HepG2 (cell line): ENCODE results near the gene FETUB. TPM values are rescaled to one million over a fixed set of nuclear protein-coding genes. Genes with fewer than 3 reads are reported as not detected.

Experiments
- ARID2 ChIP-seq: sonication (generic); formaldehyde crosslinking; IDR thresholded peaks from 2 replicates; pipeline ENCODE4 v1.8.1; 2022; ENCODE audit warnings: mild to moderate bottlenecking, missing genetic modification reagents, borderline replicate concordance
- DRAP1 ChIP-seq: IDR thresholded peaks from 2 replicates; pipeline ENCODE4 v1.6.1; 2016; ENCODE audit warnings: missing genetic modification reagents, missing compliant biosample characterization
- GTF3A ChIP-seq: sonication (generic); formaldehyde crosslinking; conservative IDR thresholded peaks from 2 replicates; pipeline ENCODE4 v1.4.0; 2020; ENCODE audit warnings: mild to moderate bottlenecking, missing genetic modification reagents
- KLF12 ChIP-seq: sonication (generic); formaldehyde crosslinking; IDR thresholded peaks from 2 replicates; pipeline ENCODE4 v1.4.0; 2020; ENCODE audit warnings: missing genetic modification reagents, borderline replicate concordance
- PHB2 ChIP-seq: fragments of 450-650 bp; IDR thresholded peaks from 2 replicates; pipeline ENCODE4 v1.6.1; 2018; ENCODE audit not compliant: partially characterized antibody
- SRF ChIP-seq: IDR thresholded peaks from 2 replicates; pipeline ENCODE4 v1.6.1; 2011; ENCODE audit warnings: mild to moderate bottlenecking, low read depth, low read length, moderate library complexity
- THYN1 ChIP-seq: sonication (generic); formaldehyde crosslinking; IDR thresholded peaks from 2 replicates; pipeline ENCODE4 v1.8.1; 2023; ENCODE audit warnings: low read depth, mild to moderate bottlenecking, moderate library complexity, missing genetic modification reagents, borderline replicate concordance
- TRIM24 ChIP-seq: sonication (generic); formaldehyde crosslinking; IDR thresholded peaks from 2 replicates; pipeline ENCODE4 v1.8.0; 2022; ENCODE audit warnings: mild to moderate bottlenecking, missing genetic modification reagents
- ZFP37 ChIP-seq: sonication (generic); formaldehyde crosslinking; IDR thresholded peaks from 2 replicates; pipeline ENCODE4 v1.4.0; 2020; ENCODE audit warnings: missing genetic modification reagents, borderline replicate concordance
- ZFYVE20 ChIP-seq: sonication (generic); formaldehyde crosslinking; IDR thresholded peaks from 2 replicates; pipeline ENCODE4 v1.8.0; 2023; ENCODE audit warnings: low read depth, mild to moderate bottlenecking, moderate library complexity, missing genetic modification reagents, borderline replicate concordance
- ZNF18 ChIP-seq: sonication (generic); formaldehyde crosslinking; IDR thresholded peaks from 2 replicates; pipeline ENCODE4 v1.8.0; 2022; ENCODE audit warnings: mild to moderate bottlenecking, missing genetic modification reagents; ENCODE audit not compliant: insufficient replicate concordance
- ZNF256 ChIP-seq: sonication (generic); formaldehyde crosslinking; conservative IDR thresholded peaks from 2 replicates; pipeline ENCODE4 v1.4.0; 2020; ENCODE audit warnings: missing genetic modification reagents
- ZNF292 ChIP-seq: sonication (generic); formaldehyde crosslinking; IDR thresholded peaks from 2 replicates; pipeline ENCODE4 v1.8.1; 2022; ENCODE audit warnings: mild to moderate bottlenecking, low read depth, missing genetic modification reagents, borderline replicate concordance
- ZNF329 ChIP-seq: sonication (generic); formaldehyde crosslinking; IDR thresholded peaks from 2 replicates; pipeline ENCODE4 v1.9.0; 2021; ENCODE audit warnings: low read depth, mild to moderate bottlenecking, missing genetic modification reagents
- ZNF343 ChIP-seq: sonication (generic); formaldehyde crosslinking; IDR thresholded peaks from 2 replicates; pipeline ENCODE4 v1.4.0; 2020; ENCODE audit warnings: mild to moderate bottlenecking, missing genetic modification reagents
- ZNF382 ChIP-seq: sonication (generic); formaldehyde crosslinking; IDR thresholded peaks from 2 replicates; pipeline ENCODE4 v1.5.0; 2020; ENCODE audit warnings: missing genetic modification reagents, mild to moderate bottlenecking, borderline replicate concordance
- ZNF562 ChIP-seq: sonication (generic); formaldehyde crosslinking; IDR thresholded peaks from 2 replicates; pipeline ENCODE4 v1.8.0; 2022; ENCODE audit warnings: missing genetic modification reagents, borderline replicate concordance
- ZNF614 ChIP-seq: IDR thresholded peaks from 2 replicates; pipeline ENCODE4 v1.6.1; 2018; ENCODE audit warnings: missing biosample characterization, missing genetic modification reagents, inconsistent platforms, borderline replicate concordance
- ZNF660 ChIP-seq: sonication (generic); formaldehyde crosslinking; IDR thresholded peaks from 2 replicates; pipeline ENCODE4 v1.5.1; 2020; ENCODE audit warnings: mild to moderate bottlenecking, low read depth, missing genetic modification reagents, borderline replicate concordance
- ZNF766 ChIP-seq: sonication (generic); formaldehyde crosslinking; IDR thresholded peaks from 2 replicates; pipeline ENCODE4 v1.5.0; 2020; ENCODE audit warnings: missing genetic modification reagents, borderline replicate concordance
- ZNF770 ChIP-seq: sonication (generic); formaldehyde crosslinking; IDR thresholded peaks from 2 replicates; pipeline ENCODE4 v1.5.0; 2020; ENCODE audit warnings: mild to moderate bottlenecking, missing genetic modification reagents
- ZNF780A ChIP-seq: sonication (generic); formaldehyde crosslinking; IDR thresholded peaks from 2 replicates; pipeline ENCODE4 v1.8.0; 2022; ENCODE audit warnings: mild to moderate bottlenecking, missing genetic modification reagents, moderate library complexity
- polyA plus RNA-seq, 8 experiments: library from polyadenylated mRNA; depleted of rRNA in 3 of 8; stranded (reverse) in 7 of 8; unstranded in 1 of 8; fragments of >200 nt; fragmentation: Illumina TruSeq in 4 of 8; extraction: Trizol in 4 of 8; gene quantifications; 2 replicates each; pipeline versions ENCODE4 v1.2.1 to v1.2.3, GENCODE V29; 2011 to 2016; ENCODE audit warnings: low read depth in 4 of 8, missing spikeins in 1 of 8, mixed read lengths in 1 of 8; ENCODE audit not compliant: insufficient read depth in 1 of 8
- total RNA-seq, 5 experiments: library from RNA; depleted of rRNA; stranded (reverse); fragments of >200 nt; fragmentation: Illumina TruSeq; extraction: Trizol; gene quantifications; 2 replicates each; pipeline ENCODE4 v1.2.3, GENCODE V29; 2016; ENCODE audit warnings: low read depth in 1 of 5
- TF ChIP-seq, protein P1 (sequence below): sonication (generic); formaldehyde crosslinking; conservative IDR thresholded peaks from 2 replicates; pipeline ENCODE4 v1.4.0; 2020; ENCODE audit warnings: missing genetic modification reagents
- TF ChIP-seq, protein P2 (sequence below): sonication (generic); formaldehyde crosslinking; IDR thresholded peaks from 2 replicates; pipeline ENCODE4 v1.5.0; 2020; ENCODE audit warnings: missing genetic modification reagents

The FETUB gene
- total and polyA plus RNA-seq, 2 of the 13 experiments (the other 11 are each of a cell fraction or from before 2014, with no cell fraction given) = 2.1 to 4.4 TPM

GRCh38 chr3:186594591-186595113 is 45.5 kb upstream of the FETUB start (continued):
- no peak for TF ChIP-seq ZFYVE20 (CRISPR knock-in tag)
- TF ChIP-seq, protein P1, sequence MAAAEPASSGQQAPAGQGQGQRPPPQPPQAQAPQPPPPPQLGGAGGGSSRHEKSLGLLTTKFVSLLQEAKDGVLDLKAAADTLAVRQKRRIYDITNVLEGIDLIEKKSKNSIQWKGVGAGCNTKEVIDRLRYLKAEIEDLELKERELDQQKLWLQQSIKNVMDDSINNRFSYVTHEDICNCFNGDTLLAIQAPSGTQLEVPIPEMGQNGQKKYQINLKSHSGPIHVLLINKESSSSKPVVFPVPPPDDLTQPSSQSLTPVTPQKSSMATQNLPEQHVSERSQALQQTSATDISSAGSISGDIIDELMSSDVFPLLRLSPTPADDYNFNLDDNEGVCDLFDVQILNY (CRISPR knock-in tag) = no peak
- TF ChIP-seq, protein P2, sequence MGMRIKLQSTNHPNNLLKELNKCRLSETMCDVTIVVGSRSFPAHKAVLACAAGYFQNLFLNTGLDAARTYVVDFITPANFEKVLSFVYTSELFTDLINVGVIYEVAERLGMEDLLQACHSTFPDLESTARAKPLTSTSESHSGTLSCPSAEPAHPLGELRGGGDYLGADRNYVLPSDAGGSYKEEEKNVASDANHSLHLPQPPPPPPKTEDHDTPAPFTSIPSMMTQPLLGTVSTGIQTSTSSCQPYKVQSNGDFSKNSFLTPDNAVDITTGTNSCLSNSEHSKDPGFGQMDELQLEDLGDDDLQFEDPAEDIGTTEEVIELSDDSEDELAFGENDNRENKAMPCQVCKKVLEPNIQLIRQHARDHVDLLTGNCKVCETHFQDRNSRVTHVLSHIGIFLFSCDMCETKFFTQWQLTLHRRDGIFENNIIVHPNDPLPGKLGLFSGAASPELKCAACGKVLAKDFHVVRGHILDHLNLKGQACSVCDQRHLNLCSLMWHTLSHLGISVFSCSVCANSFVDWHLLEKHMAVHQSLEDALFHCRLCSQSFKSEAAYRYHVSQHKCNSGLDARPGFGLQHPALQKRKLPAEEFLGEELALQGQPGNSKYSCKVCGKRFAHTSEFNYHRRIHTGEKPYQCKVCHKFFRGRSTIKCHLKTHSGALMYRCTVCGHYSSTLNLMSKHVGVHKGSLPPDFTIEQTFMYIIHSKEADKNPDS (CRISPR knock-in tag) = no peak
- TF ChIP-seq ZNF256 (CRISPR knock-in tag) = no peak
- no peak for TF ChIP-seq ZNF614 (CRISPR knock-in tag)
- TF ChIP-seq DRAP1 (CRISPR knock-in tag) = 0 out of 2 replicates have a peak, but pooled peaks have one; percentile 7
- no peak for TF ChIP-seq KLF12 (CRISPR knock-in tag)
- TF ChIP-seq PHB2 = no peak
- peak; percentile 29; the same call in 1 of the 2 replicates for TF ChIP-seq ZNF343
- no peak for TF ChIP-seq ZNF660 (CRISPR knock-in tag)
- no peak for TF ChIP-seq ZNF780A (CRISPR knock-in tag)
- no peak; the same call in 1 of the 2 replicates for TF ChIP-seq ZNF292
- no peak for TF ChIP-seq SRF
- no peak for TF ChIP-seq ZFP37 (CRISPR knock-in tag)
- no peak for TF ChIP-seq TRIM24 (CRISPR knock-in tag)
- peak; percentile 66; the same call in 1 of the 2 replicates for TF ChIP-seq ZNF766 (CRISPR knock-in tag)
- no peak for TF ChIP-seq ZNF770
- no peak for TF ChIP-seq ZNF562 (CRISPR knock-in tag)
- TF ChIP-seq THYN1 (CRISPR knock-in tag) = no peak
- no peak for TF ChIP-seq GTF3A (CRISPR knock-in tag)
- TF ChIP-seq ARID2 (CRISPR knock-in tag) = no peak
- no peak for TF ChIP-seq ZNF382 (CRISPR knock-in tag)
- TF ChIP-seq ZNF18 (CRISPR knock-in tag) = no peak
- TF ChIP-seq ZNF329 (CRISPR knock-in tag) = no peak
